ENCODE data around the gene FAM98B. TPM values are rescaled to one million over a fixed set of nuclear protein-coding genes. Genes with fewer than 3 reads are reported as not detected.
"Not testable (repeated sequence)": the region's sequence is repeated elsewhere in the genome, so short reads cannot be mapped to it uniquely, and the experiment has no call there.

The FAM98B gene
- total and polyA plus RNA-seq, 9 of the 15 experiments (the other 6 are each of a cell fraction or from before 2014, with no cell fraction given): 3.1 to 42.0 (median 9.4) TPM

DNA sequence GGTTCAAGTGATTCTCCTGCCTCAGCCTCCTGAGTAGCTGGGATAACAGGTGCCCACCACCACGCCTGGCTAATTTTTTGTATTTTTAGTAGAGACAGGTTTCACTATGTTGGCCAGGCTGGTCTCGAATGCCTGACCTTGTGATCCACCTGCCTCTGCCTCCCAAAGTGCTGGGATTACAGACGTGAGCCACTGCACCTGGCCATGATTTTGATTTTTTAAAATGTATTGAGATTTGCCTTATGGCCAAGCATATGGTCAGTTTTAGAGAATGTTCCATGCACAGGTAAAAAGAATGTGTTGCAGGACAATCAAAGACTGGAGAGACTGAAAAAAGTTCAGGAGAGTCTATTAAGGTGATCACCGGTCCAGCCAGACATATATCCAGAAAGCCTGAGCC is 16.3 kb upstream of the FAM98B start:
- H4K20me1 ChIP-seq (replicated peaks; ENCODE audit: control insufficient read depth, insufficient read depth, low read length); ATAC-seq; H3K36me3 ChIP-seq (ENCODE audit: control insufficient read depth, insufficient read depth, low read length); H3K79me2 ChIP-seq (ENCODE audit: control insufficient read depth, insufficient read depth, low read length); H3K27me3 ChIP-seq (ENCODE audit: control insufficient read depth in 2 of 2, insufficient read depth in 2 of 2, low read length in 2 of 2); H3K9me1 ChIP-seq (ENCODE audit: control insufficient read depth, insufficient read depth, low read length); BruUV-seq (replicated peaks); FAIRE-seq; H3K9me3 ChIP-seq (replicated peaks; ENCODE audit: control insufficient read depth, insufficient read depth, low read depth, low read length); H3K4me3 ChIP-seq; H3K4me2 ChIP-seq (ENCODE audit: insufficient read depth, low read length); in situ Hi-C loops (cut with MboI); DNase-seq (ENCODE audit: extremely low read depth in 1 of 4, low spot score in 3 of 4); TF ChIP-seq NR4A1 (CRISPR knock-in tag; IDR thresholded peaks at IDR 0.05): not testable (repeated sequence)
- peak overlapping the region; percentile 71 for H2AFZ ChIP-seq (ENCODE audit: low read depth, low read length)
- 0 out of 2 replicates have a peak, but pooled peaks have one; percentile 32 for TF ChIP-seq NR4A1 (tag; IDR thresholded peaks at IDR 0.05)
- TF ChIP-seq CXXC5 (CRISPR knock-in tag; IDR thresholded peaks at IDR 0.05): 0 out of 2 replicates have a peak, but pooled peaks have one; percentile 52
- 0 out of 2 replicates have a peak, but pooled peaks have one; percentile 7 for TF ChIP-seq HSF4 (CRISPR knock-in tag; IDR thresholded peaks at IDR 0.05; ENCODE audit: borderline replicate concordance)
- TF ChIP-seq, protein P1, sequence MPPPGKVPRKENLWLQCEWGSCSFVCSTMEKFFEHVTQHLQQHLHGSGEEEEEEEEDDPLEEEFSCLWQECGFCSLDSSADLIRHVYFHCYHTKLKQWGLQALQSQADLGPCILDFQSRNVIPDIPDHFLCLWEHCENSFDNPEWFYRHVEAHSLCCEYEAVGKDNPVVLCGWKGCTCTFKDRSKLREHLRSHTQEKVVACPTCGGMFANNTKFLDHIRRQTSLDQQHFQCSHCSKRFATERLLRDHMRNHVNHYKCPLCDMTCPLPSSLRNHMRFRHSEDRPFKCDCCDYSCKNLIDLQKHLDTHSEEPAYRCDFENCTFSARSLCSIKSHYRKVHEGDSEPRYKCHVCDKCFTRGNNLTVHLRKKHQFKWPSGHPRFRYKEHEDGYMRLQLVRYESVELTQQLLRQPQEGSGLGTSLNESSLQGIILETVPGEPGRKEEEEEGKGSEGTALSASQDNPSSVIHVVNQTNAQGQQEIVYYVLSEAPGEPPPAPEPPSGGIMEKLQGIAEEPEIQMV (tag; conservative IDR thresholded peaks at IDR 0.05; ENCODE audit: low read depth): 0 out of 2 replicates have a peak, but pooled peaks have one; percentile 31
- TF ChIP-seq, protein P2, sequence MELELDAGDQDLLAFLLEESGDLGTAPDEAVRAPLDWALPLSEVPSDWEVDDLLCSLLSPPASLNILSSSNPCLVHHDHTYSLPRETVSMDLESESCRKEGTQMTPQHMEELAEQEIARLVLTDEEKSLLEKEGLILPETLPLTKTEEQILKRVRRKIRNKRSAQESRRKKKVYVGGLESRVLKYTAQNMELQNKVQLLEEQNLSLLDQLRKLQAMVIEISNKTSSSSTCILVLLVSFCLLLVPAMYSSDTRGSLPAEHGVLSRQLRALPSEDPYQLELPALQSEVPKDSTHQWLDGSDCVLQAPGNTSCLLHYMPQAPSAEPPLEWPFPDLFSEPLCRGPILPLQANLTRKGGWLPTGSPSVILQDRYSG (tag; conservative IDR thresholded peaks at IDR 0.05; ENCODE audit: low read depth): peak; percentile 70; the same call in 1 of the 2 replicates
- 0 out of 2 replicates have a peak, but pooled peaks have one; percentile 45 for TF ChIP-seq MEF2D (tag; conservative IDR thresholded peaks at IDR 0.05; ENCODE audit: low read depth)
- ChIA-PET POLR2A (interaction anchor here (1.0 kb wide), 1 partner anchor 50 kb away, joined by 3 read pairs; no protein-coding TSS in a partner anchor), CTCF (ENCODE audit: low intra/inter-chr PET ratio) (interaction anchor here (0.6 kb wide), 1 partner anchor 1142 kb away, joined by 3 read pairs; no protein-coding TSS in a partner anchor)
- intact Hi-C loops (cut with micrococcal nuclease): loop anchor here (5.0 kb wide), 2 partner anchors 185 to 245 kb away; partner anchors contain the start of gene SPRED1
- 51% methylated on average over 4 of the region's 4 CpGs for WGBS (ENCODE audit: insufficient coverage, low coverage, missing lambda C conversion rate)
- peaks cover 4 to 12% of the 10 kb centered on the region in 2 experiments; a peak in 3 of 5 replicates for H3K4me1 ChIP-seq (replicated peaks in 1 of 2; ENCODE audit: control insufficient read depth in 2 of 2, insufficient read depth in 2 of 2, low read length in 2 of 2)
- H3K27ac ChIP-seq (ENCODE audit: extremely low read depth, low read depth, low read length): peak overlapping the region; percentile 56; the same call in 2 of the 3 replicates
- peak overlapping the region in 1 of 2 experiments; percentile 41; a peak in 1 of 4 replicates for H3K9ac ChIP-seq (ENCODE audit: insufficient read depth in 1 of 2, low read depth in 2 of 2, low read length in 2 of 2)
